Activated naive CD8-positive, alpha-beta T cell treated with anti-CD3 and anti-CD28 coated beads, Interleukin-2, amount 10 ng/mL, durations not matched to agents 7 days and 5 days (primary cell): ENCODE measurements around the gene APOH. TPM values are rescaled to one million over a fixed set of nuclear protein-coding genes. Genes with fewer than 3 reads are reported as not detected.

Experiments used
- ATAC-seq: fragments of 150-1000 bp; cut with Tn5 transposase; one replicate; pipeline ENCODE4 v1.10.0; 2021; ENCODE audit warnings: low read depth, moderate library complexity
- POLR2A ChIA-PET: fragments of 350-600 bp; sonication (Branson Sonifier 250); formaldehyde crosslinking; loops from one replicate; lab custom pipeline; 2021; ENCODE audit warnings: antibody characterized with exemption; lab: Charles Lee
- DNase-seq: peaks from one replicate; pipeline ENCODE4 v3.0.0; 2021
- H3K27ac Mint-ChIP-seq: one replicate; pipeline ENCODE4 v1.8.0; 2022; ENCODE audit warnings: mild to moderate bottlenecking, mixed read lengths
- H3K27me3 Mint-ChIP-seq: one replicate; pipeline ENCODE4 v1.8.0; 2022; ENCODE audit warnings: mild to moderate bottlenecking, moderate library complexity, mixed read lengths
- H3K36me3 Mint-ChIP-seq: one replicate; pipeline ENCODE4 v1.8.0; 2021; ENCODE audit warnings: mild to moderate bottlenecking, mixed read lengths
- H3K4me1 Mint-ChIP-seq: one replicate; pipeline ENCODE4 v1.8.0; 2021; ENCODE audit warnings: mixed read lengths
- H3K4me3 Mint-ChIP-seq: one replicate; pipeline ENCODE4 v1.8.0; 2022; ENCODE audit warnings: mild to moderate bottlenecking, moderate library complexity, mixed read lengths
- H3K9me3 Mint-ChIP-seq: one replicate; pipeline ENCODE4 v1.8.0; 2021; ENCODE audit warnings: mixed read lengths
- total RNA-seq, 2 experiments: library from RNA; stranded (reverse); gene quantifications; one replicate each; pipeline ENCODE4 v1.2.3, GENCODE V29; 2021

The APOH gene
- total RNA-seq, 2 experiments from 2014 or later = not detected

DNA sequence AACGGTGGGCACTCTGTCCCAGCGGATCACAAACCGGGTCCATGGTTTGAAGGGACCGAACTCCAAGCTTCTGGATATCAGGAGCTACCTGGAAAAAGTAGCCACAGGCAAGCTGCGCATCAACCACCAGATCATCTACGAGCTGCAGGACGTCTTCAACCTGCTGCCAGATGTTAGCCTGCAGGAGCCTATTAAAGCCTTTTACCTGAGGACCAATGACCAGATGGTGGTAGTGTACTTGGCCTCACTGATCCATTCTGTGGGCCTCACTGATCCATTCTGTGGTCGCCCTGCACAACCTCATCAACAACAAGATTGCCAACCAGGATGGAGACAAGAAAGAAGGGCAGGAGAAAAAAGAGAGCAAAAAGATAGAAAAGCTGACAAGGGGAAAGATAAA is 31.0 kb downstream of the APOH start:
- no peaks in the 10 kb centered on the region for H3K36me3 Mint-ChIP-seq
- POLR2A ChIA-PET = no interaction called here
- DNase-seq = no peak
- H3K9me3 Mint-ChIP-seq = no peaks in the 10 kb centered on the region
- H3K4me1 Mint-ChIP-seq = peaks cover 12% of the 10 kb centered on the region
- peaks cover 3% of the 10 kb centered on the region for H3K27me3 Mint-ChIP-seq
- ATAC-seq = no peak
- H3K4me3 Mint-ChIP-seq = no peak overlapping the region
- H3K27ac Mint-ChIP-seq = no peak overlapping the region

DNA sequence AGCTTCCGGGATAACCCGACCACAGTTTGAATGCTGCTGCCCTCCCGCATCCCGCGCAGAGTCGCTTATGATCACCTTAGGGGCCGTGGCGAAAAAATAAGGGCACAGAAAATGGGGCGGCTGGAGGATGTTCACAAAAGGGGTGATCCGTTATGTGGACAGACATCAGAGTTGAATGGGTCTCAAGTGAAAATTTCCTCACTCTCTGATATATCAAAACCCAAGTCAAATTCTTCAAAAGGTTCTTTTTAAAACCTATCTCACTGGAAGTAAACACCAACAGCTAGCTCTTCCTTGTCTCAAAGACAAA is 36.9 kb downstream of the APOH start:
- Mint-ChIP-seq H3K4me3 (peak overlapping the region; percentile 86), H3K36me3 (peaks cover 2% of the 10 kb centered on the region), H3K9me3 (no peaks in the 10 kb centered on the region), H3K27me3 (peaks cover 4% of the 10 kb centered on the region), H3K4me1 (peaks cover 12% of the 10 kb centered on the region), H3K27ac (peak overlapping the region; percentile 7)
- DNase-seq = no peak
- ATAC-seq = no peak
- POLR2A ChIA-PET = no interaction called here

DNA sequence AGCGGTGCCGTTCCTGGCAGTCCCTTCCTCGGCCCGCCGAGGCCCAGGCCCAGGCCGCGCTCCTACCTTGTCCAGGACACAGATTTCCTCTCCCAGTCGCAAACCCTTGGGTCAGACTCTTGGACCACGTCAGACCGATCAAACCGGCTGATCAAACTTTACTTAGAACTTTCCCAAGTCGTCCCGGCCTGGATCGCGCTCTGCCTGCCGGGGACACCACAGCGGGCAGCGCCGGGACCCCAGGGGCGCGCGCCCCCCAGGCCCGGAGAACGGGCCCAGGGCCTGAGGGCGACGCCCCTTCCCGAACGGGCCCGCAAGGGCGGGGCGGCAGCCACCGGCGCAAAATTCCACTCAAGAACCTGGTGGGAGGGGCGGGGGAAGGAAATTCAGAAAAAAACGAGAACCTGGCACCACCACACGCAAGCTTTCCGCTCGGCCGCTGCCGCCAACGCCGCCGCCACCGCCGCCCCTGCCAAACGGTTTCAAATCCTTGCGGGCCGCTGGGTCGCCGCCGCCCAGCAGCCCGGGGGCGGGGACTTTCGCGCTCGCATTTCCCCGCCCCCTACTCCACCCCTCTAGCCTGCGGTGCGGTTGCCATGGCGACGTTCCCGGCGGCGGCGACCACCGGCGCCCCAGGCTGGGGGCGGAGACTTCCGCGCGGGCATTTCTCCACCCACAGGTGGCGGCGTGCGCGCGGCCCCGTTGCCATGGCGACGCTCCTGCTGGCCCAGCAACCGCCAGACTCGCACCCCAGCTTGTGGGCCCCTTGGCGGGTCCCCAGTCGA is 37.4 kb downstream of the APOH start, which contains the start of gene CEP112:
Gene CEP112, minus strand, starts transcription at position 541 of the 785 bp plus-strand sequence.
- peak within 1 kb of the TSS; percentile 7 for H3K27ac Mint-ChIP-seq
- POLR2A ChIA-PET = no interaction called here
- H3K9me3 Mint-ChIP-seq = no peaks in the 10 kb centered on the region
- peaks cover 12% of the 10 kb centered on the region for H3K4me1 Mint-ChIP-seq
- H3K36me3 Mint-ChIP-seq = peaks cover 2% of the 10 kb centered on the region
- peak within 1 kb of the TSS; percentile 86 for H3K4me3 Mint-ChIP-seq
- ATAC-seq (peak; percentile 85), DNase-seq (peak; percentile 92)
- H3K27me3 Mint-ChIP-seq = peaks cover 4% of the 10 kb centered on the region

DNA sequence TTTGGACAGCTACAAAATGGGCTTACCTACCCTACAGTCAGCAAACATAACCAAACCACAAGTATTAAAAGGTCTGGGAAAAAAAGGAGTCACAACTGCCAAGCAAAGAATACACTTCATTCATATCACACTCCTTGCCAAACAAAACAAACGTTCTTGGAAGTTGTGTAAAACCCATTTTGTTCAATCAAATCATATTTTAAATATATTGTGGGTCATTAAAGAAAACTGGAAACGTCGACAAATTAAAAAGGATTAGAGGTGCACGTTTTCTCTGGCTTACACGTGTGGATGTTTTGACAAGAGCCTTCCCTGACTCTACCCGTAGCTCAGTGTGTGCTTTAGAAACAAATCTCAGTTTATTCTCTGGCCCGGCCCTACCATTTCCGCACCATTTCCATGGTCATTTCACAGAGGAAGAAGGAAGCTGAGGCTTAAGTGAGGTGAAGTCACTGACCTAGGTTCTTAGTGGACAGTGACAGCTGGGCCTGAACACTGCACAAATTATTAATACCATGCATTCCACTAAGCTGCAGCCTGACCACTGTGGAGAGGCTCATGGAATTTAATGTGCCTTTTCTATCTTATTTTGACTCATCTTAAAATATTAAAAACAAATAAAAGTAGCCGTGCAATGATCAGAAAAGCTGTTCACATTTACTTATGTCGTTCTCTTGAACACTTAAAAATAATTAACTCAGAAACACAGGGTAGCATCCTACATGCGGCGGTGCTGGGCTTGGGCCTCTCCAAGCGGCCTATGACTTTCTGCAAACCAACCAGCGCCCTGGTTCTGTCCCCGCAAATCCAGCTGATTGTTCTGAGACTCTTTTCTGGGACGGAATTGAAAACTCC is 38.2 kb downstream of the APOH start:
- Mint-ChIP-seq H3K27me3 (peaks cover 4% of the 10 kb centered on the region), H3K4me3 (peak overlapping the region; percentile 86), H3K9me3 (no peaks in the 10 kb centered on the region), H3K27ac (no peak overlapping the region), H3K36me3 (peaks cover 2% of the 10 kb centered on the region), H3K4me1 (peaks cover 12% of the 10 kb centered on the region)
- ATAC-seq = no peak
- POLR2A ChIA-PET = no interaction called here
- DNase-seq = no peak

DNA sequence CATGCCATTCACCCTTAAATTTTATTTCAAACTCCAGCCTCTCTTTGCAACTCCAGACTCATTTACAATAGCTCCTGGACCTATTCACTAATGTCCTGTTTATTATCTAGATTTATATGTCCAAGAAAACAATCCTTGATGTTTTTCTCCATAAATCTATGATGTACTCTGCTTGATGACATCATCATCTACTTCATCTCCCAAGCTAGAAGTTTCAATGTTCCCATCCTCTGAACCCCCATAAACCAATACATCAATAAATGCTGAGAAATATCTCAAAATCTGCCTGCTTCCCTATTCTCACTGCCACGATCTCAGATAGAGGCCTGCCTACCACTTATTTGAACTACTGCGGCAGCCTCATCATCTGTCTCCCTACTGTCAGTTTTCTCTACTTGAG is 41.5 kb downstream of the APOH start:
- Mint-ChIP-seq H3K9me3 (no peaks in the 10 kb centered on the region), H3K4me1 (peaks cover 12% of the 10 kb centered on the region), H3K27ac (no peak overlapping the region), H3K36me3 (peaks cover 2% of the 10 kb centered on the region), H3K4me3 (no peak overlapping the region), H3K27me3 (peaks cover 4% of the 10 kb centered on the region)
- POLR2A ChIA-PET = no interaction called here
- DNase-seq (no peak), ATAC-seq (no peak)

DNA sequence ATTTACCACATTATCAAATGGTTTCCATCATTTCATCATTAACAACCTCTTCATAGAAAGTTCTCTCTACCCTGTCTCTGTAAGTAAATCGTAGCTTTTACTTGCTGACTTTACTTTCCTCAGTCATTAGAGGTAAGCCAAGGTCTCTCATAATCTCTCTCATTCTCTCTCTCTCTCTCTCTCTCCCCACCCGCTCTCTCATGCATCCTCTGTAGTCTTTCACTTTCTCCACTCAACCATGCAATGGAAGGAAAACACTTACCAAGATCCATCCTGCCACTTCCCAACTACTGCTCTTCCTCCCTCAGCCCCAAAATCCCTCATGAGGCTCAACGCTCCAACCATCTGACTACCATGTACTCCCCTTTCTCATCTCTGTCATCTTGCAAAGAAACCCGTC is 43.4 kb downstream of the APOH start:
- no peak for ATAC-seq
- POLR2A ChIA-PET = no interaction called here

DNA sequence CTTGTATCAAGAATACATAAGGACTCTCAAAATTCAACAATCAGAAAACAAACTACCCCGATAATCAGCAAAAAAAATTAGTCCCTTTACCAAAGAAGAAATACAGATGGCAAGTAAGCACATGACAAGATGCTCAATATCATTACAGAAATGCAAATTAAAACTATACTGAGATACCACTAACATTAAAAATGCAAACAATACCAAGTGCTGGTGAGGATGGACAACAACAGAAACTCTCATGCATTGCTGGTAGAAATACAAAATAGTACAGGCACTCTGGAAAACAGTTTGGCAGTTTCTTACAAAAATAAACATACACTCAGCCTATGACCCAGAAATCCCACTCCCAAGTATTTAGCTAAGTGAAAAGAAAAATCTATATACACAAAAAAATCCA is 44.8 kb downstream of the APOH start:
- ATAC-seq = no peak
- Mint-ChIP-seq H3K4me1 (no peaks in the 10 kb centered on the region), H3K27me3 (no peaks in the 10 kb centered on the region), H3K9me3 (no peaks in the 10 kb centered on the region), H3K27ac (no peak overlapping the region), H3K36me3 (no peaks in the 10 kb centered on the region), H3K4me3 (no peak overlapping the region)
- POLR2A ChIA-PET = no interaction called here
- DNase-seq = no peak

More for the DNA sequence above, 43.4 kb downstream of the APOH start:
- Mint-ChIP-seq H3K27ac (no peak overlapping the region), H3K36me3 (no peaks in the 10 kb centered on the region), H3K4me3 (no peak overlapping the region), H3K27me3 (peaks cover 2% of the 10 kb centered on the region), H3K4me1 (peaks cover 3% of the 10 kb centered on the region), H3K9me3 (no peaks in the 10 kb centered on the region)
- no peak for DNase-seq

DNA sequence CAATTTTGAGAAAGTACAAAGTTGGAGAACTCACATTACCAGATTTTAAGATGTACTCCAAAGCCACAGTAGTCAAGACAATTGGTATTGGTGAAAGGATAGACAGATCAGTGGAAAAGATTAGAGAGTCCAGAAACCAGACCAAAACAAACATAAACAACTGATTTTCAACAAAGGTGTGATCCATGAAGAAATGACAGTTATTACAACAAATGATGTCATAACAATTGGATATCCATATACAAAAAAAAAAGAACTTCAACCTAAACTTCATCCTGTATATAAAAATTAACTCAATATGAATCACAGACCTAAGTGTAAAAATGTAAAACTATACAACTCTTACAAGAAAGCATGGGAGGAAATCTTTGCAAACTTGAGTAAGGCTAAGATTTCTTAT is 45.7 kb downstream of the APOH start:
- ATAC-seq = no peak
- Mint-ChIP-seq H3K4me1 (no peaks in the 10 kb centered on the region), H3K36me3 (no peaks in the 10 kb centered on the region), H3K9me3 (no peaks in the 10 kb centered on the region), H3K4me3 (no peak overlapping the region), H3K27ac (no peak overlapping the region), H3K27me3 (peaks cover 5% of the 10 kb centered on the region)
- DNase-seq = no peak
- POLR2A ChIA-PET = no interaction called here

DNA sequence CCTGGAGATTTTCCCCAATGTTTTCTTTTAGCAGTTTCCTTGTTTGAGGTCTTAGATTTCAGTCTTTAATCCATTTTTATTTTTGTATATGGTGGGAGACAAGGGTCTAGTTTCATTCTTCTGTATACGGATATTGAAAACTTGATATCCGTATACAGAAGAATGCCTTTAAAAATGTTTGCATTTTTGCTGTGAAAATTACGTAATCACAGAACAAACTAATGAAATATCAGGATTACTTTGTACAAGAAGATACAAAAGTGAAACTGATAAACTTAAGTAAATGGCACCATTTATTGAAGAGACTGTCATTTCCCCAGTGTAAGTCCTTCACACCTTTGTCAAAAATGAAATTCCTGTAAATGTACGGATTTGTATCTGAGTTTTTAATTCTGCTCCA is 50.6 kb downstream of the APOH start:
- no peak overlapping the region for H3K27ac Mint-ChIP-seq
- no peaks in the 10 kb centered on the region for H3K36me3 Mint-ChIP-seq
- ATAC-seq = no peak
- H3K27me3 Mint-ChIP-seq = peaks cover 5% of the 10 kb centered on the region
- no peak overlapping the region for H3K4me3 Mint-ChIP-seq
- H3K4me1 Mint-ChIP-seq = no peaks in the 10 kb centered on the region
- no peak for DNase-seq
- no peaks in the 10 kb centered on the region for H3K9me3 Mint-ChIP-seq
- POLR2A ChIA-PET = no interaction called here

DNA sequence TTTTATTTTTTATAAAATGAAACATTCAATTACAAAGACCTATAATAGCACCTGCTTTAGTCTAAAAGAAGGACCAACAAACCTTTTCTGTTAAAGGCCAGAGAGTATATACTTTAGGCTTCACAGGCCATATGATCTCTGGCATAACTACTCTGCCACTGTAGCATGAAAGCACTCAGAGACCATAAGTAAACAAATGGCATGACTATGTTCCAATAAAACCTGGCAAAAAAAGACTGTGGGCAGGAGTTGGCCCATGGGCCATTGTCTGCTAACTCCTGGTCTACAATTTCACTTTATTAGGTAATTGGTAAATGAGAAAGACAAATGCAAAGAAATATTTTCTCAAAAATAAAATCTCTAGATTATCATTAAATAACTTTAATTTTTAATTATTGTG is 52.2 kb downstream of the APOH start:
- no peak overlapping the region for H3K27ac Mint-ChIP-seq
- no peak for DNase-seq
- POLR2A ChIA-PET = no interaction called here
- no peak overlapping the region for H3K4me3 Mint-ChIP-seq
- H3K9me3 Mint-ChIP-seq = no peaks in the 10 kb centered on the region
- no peak for ATAC-seq
- no peaks in the 10 kb centered on the region for H3K4me1 Mint-ChIP-seq
- no peaks in the 10 kb centered on the region for H3K36me3 Mint-ChIP-seq
- peaks cover 5% of the 10 kb centered on the region for H3K27me3 Mint-ChIP-seq

DNA sequence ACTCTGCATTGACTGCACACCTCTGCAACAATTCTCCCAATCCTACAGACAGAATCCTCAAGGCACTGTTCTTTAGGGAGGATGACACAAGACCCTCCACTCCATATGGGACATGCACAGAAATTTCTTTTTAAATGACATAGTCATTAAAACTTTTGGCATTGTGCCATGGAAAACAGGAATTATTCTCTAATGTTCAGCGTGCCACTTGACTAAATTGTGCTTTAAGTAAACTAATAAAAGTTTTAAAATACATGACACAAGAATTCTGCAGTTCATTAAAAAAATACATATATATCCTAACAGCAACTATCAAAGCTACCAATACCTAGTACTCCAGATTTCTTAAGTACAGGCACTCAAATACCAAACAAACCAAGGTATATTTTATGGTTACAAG is 53.3 kb downstream of the APOH start:
- no peak for ATAC-seq
- Mint-ChIP-seq H3K27me3 (peaks cover 5% of the 10 kb centered on the region), H3K27ac (no peak overlapping the region), H3K4me3 (no peak overlapping the region), H3K4me1 (no peaks in the 10 kb centered on the region), H3K36me3 (no peaks in the 10 kb centered on the region), H3K9me3 (no peaks in the 10 kb centered on the region)
- POLR2A ChIA-PET = no interaction called here
- no peak for DNase-seq

DNA sequence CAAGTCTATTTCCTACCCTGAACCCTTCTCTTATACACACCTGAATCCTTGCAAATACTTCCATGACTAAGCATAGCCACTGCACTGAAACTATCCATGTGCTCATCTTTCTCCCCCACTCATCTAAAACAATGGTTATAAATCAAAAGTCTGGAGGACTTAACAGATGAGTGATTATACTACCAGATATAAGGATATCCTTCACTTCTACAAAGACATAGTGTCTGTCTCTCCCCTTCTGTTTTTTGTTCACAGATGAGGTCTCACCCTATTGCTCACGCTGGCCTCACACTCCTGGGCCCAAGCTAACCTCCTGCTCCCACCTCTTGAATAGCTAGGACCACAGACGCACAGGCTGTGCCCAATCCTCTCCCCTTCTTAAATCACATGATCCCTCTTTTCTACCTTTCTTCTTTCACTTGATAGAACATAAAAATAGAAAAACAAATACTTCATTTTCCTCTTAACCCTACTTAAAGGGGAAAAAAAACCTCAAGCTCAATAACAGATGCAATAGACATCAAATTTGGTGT is 56.5 kb downstream of the APOH start:
- Mint-ChIP-seq H3K9me3 (no peaks in the 10 kb centered on the region), H3K36me3 (no peaks in the 10 kb centered on the region), H3K4me1 (no peaks in the 10 kb centered on the region), H3K4me3 (no peak overlapping the region), H3K27me3 (no peaks in the 10 kb centered on the region), H3K27ac (no peak overlapping the region)
- ATAC-seq (no peak), DNase-seq (no peak)
- POLR2A ChIA-PET = no interaction called here

DNA sequence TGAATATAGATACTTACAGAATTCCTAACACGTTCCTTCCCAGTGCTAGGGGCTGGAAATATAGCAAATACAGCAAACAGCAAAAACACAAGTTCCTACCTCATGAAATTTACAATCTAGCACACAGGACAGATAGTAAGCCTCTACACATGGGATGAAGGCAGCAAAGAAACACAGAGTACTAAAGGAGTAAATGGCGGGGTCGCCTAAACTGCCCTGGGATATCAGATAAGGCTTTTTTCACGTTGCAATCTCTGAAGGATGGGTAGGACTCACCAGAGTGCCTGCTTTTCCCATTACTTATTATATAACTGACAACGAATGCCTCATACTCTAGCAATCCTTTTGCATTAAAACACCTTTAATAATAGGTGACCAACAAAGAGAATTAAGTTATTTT is 57.1 kb downstream of the APOH start:
- POLR2A ChIA-PET = no interaction called here
- H3K4me3 Mint-ChIP-seq = no peak overlapping the region
- DNase-seq = no peak
- no peaks in the 10 kb centered on the region for H3K27me3 Mint-ChIP-seq
- no peaks in the 10 kb centered on the region for H3K4me1 Mint-ChIP-seq
- H3K27ac Mint-ChIP-seq = no peak overlapping the region
- H3K9me3 Mint-ChIP-seq = no peaks in the 10 kb centered on the region
- ATAC-seq = no peak
- no peaks in the 10 kb centered on the region for H3K36me3 Mint-ChIP-seq

DNA sequence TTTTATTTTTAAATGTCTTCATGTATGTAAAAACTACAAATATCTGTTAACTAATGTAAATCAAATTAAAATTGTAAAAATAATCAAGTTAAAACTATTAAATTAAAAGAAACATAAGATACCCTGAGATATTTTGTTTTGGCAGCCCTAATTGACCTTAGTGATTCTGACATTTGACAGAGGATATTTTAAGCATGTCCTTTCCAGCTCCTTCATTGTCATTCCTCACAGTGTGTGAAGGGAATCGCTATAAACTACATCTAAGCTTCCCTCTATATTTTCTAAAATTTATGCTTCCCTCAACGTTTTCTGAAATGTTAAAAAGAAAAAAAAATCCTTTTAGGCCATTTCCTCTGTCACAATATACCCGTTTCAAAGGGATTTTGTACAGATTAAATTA is 57.5 kb downstream of the APOH start:
- POLR2A ChIA-PET = no interaction called here
- ATAC-seq (no peak), DNase-seq (no peak)
- Mint-ChIP-seq H3K4me3 (no peak overlapping the region), H3K27me3 (no peaks in the 10 kb centered on the region), H3K36me3 (no peaks in the 10 kb centered on the region), H3K4me1 (no peaks in the 10 kb centered on the region), H3K27ac (no peak overlapping the region), H3K9me3 (no peaks in the 10 kb centered on the region)
